SK-N-SH (cell line): ENCODE results near the gene PDE4D.

Experiments
- CTCF ChIP-seq: fragments of 200-600 bp; sonication (generic); IDR thresholded peaks from 2 replicates; pipeline ENCODE4 v1.6.1; 2017; ENCODE audit warnings: antibody characterized with exemption, mild to moderate bottlenecking, moderate library complexity
- RXRA ChIP-seq: IDR thresholded peaks from 2 replicates; pipeline ENCODE4 v1.4.0; 2012; ENCODE audit warnings: low read depth, mild to moderate bottlenecking, borderline replicate concordance

- TF ChIP-seq CTCF, result no peak
- no peak for TF ChIP-seq RXRA
These were observed 761.4 kb downstream of the PDE4D start for GRCh38 chr5:59132131-59132530.
